GM12878 (cell line): ENCODE data around the gene LORICRIN. TPM values are rescaled to one million over a fixed set of nuclear protein-coding genes. Genes with fewer than 3 reads are reported as not detected.

Experiments used
- ATAC-seq: fragments of 200-7000 bp; cut with Tn5 transposase; 3 replicates; pipeline ENCODE4 v1.9.1; 2020; ENCODE audit warnings: mild to moderate bottlenecking, moderate library complexity
- BruUV-seq: library from RNA; stranded (reverse); fragments of 400-500 nt; replicated peaks from 2 replicates; lab custom pipeline; 2021; lab: Mats Ljungman, UMichigan
- CTCF ChIA-PET: fragments of 300-600 bp; sonication (Branson Sonifier 250); formaldehyde crosslinking; extraction: SDS; loops from one replicate; lab custom pipeline; 2021; ENCODE audit warnings: inconsistent platforms; lab: Yijun Ruan, JAX
- POLR2A ChIA-PET: fragments of 350-600 bp; formaldehyde crosslinking; extraction: SDS; loops from one replicate; lab custom pipeline; 2021; ENCODE audit warnings: inconsistent platforms; lab: Charles Lee
- RAD21 ChIA-PET: fragments of 300-600 bp; sonication (Branson Sonifier 250); formaldehyde crosslinking; loops from one replicate; lab custom pipeline; 2023; ENCODE audit warnings: antibody characterized with exemption; ENCODE audit not compliant: unreplicated experiment; lab: Charles Lee
- SMC1A ChIA-PET: fragments of 300-600 bp; sonication (Branson Sonifier 250); formaldehyde crosslinking; loops from one replicate; lab custom pipeline; 2023; ENCODE audit not compliant: unreplicated experiment, uncharacterized antibody; lab: Charles Lee
- DNase-seq: peaks from one replicate; pipeline ENCODE4 v3.0.0-alpha.2; 2011; ENCODE audit warnings: low read depth, low spot score
- FAIRE-seq: peaks from 3 replicates; lab custom pipeline; 2011; peaks lifted over from hg19 to GRCh38; lab: Jason Lieb, UNC
- H2AFZ ChIP-seq: 2 replicates; pipeline ENCODE4 v1.6.0; 2011; ENCODE audit warnings: low read depth, low read length, control low read depth; ENCODE audit not compliant: control insufficient read depth
- H3K27ac ChIP-seq: 2 replicates; pipeline ENCODE4 v1.5.1; 2011; ENCODE audit warnings: control low read depth; ENCODE audit not compliant: control insufficient read depth, insufficient read depth
- H3K27me3 ChIP-seq, 2 experiments: replicated peaks in 1 of 2; 2 replicates each; pipeline versions ENCODE4 v1.6.0 to v1.6.1; 2011; ENCODE audit warnings: low read length in 1 of 2; ENCODE audit not compliant: control insufficient read depth in 2 of 2, insufficient read depth in 2 of 2
- H3K36me3 ChIP-seq, 2 experiments: 2 replicates each; pipeline ENCODE4 v1.5.1; 2011; ENCODE audit warnings: low read length in 1 of 2; ENCODE audit not compliant: control insufficient read depth in 2 of 2, insufficient read depth in 2 of 2
- H3K4me1 ChIP-seq: 2 replicates; pipeline ENCODE4 v1.6.1; 2011; ENCODE audit warnings: mild to moderate bottlenecking, low read length, moderate library complexity, mixed read lengths; ENCODE audit not compliant: control insufficient read depth, insufficient read depth
- H3K4me2 ChIP-seq: 2 replicates; pipeline ENCODE4 v1.6.0; 2011; ENCODE audit warnings: control low read depth; ENCODE audit not compliant: control insufficient read depth, insufficient read depth
- H3K4me3 ChIP-seq: fragments of 200-600 bp; sonication (generic); 2 replicates; pipeline ENCODE4 v1.5.1; 2016
- H3K79me2 ChIP-seq: 2 replicates; pipeline ENCODE4 v1.6.0; 2011; ENCODE audit warnings: low read length; ENCODE audit not compliant: control insufficient read depth, insufficient read depth
- H3K9ac ChIP-seq: 2 replicates; pipeline ENCODE4 v1.8.0; 2011; ENCODE audit warnings: low read length, control low read depth, mixed read lengths; ENCODE audit not compliant: control insufficient read depth, insufficient read depth
- H3K9me3 ChIP-seq: replicated peaks from 3 replicates; pipeline ENCODE4 v1.5.1; 2011; ENCODE audit warnings: mild to moderate bottlenecking, low read length; ENCODE audit not compliant: control insufficient read depth, insufficient read depth
- H4K20me1 ChIP-seq: 2 replicates; pipeline ENCODE4 v1.6.0; 2011; ENCODE audit not compliant: control insufficient read depth, insufficient read depth
- ASH2L ChIP-seq: fragments of 300-600, 200-600 bp; sonication (generic); IDR thresholded peaks from 2 replicates; pipeline ENCODE4 v1.6.1; 2017; ENCODE audit warnings: low read depth, mild to moderate bottlenecking, borderline replicate concordance
- BACH1 ChIP-seq: fragments of 450-650 bp; IDR thresholded peaks from 2 replicates; pipeline ENCODE4 v1.6.1; 2017; ENCODE audit warnings: mild to moderate bottlenecking, borderline replicate concordance
- BCLAF1 ChIP-seq: fragments of 450-650 bp; IDR thresholded peaks from 2 replicates; pipeline ENCODE4 v1.6.1; 2017; ENCODE audit warnings: antibody characterized with exemption, mild to moderate bottlenecking, moderate library complexity
- BMI1 ChIP-seq: fragments of 450-650 bp; IDR thresholded peaks from 2 replicates; pipeline ENCODE4 v1.6.1; 2016; ENCODE audit warnings: mild to moderate bottlenecking, moderate library complexity, borderline replicate concordance
- CBFB ChIP-seq: IDR thresholded peaks from 2 replicates; pipeline ENCODE4 v1.6.1; 2016; ENCODE audit warnings: antibody characterized with exemption, low read depth
- CBX3 ChIP-seq: fragments of 200-600 bp; sonication (generic); IDR thresholded peaks from 2 replicates; pipeline ENCODE4 v1.6.1; 2016; ENCODE audit warnings: low read depth, borderline replicate concordance
- CHD1 ChIP-seq: IDR thresholded peaks from 2 replicates; pipeline ENCODE4 v1.6.1; 2012; ENCODE audit warnings: low read depth, low read length, improper control_type of control experiment
- CREM ChIP-seq: IDR thresholded peaks from 2 replicates; pipeline ENCODE4 v1.6.1; 2014; ENCODE audit warnings: antibody characterized with exemption, low read depth
- GATAD2B ChIP-seq: fragments of 450-650 bp; conservative IDR thresholded peaks from 2 replicates; pipeline ENCODE4 v1.6.1; 2017; ENCODE audit warnings: low read depth, mild to moderate bottlenecking, moderate library complexity
- IKZF2 ChIP-seq, 2 experiments: fragments of 450-650 bp; IDR thresholded peaks; 2 replicates each; pipeline ENCODE4 v1.6.1; 2017; ENCODE audit warnings: mild to moderate bottlenecking in 2 of 2, moderate library complexity in 2 of 2
- KLF5 ChIP-seq: fragments of 450-650 bp; IDR thresholded peaks from 2 replicates; pipeline ENCODE4 v1.6.1; 2014; ENCODE audit warnings: mild to moderate bottlenecking; ENCODE audit not compliant: partially characterized antibody
- MTA3 ChIP-seq: IDR thresholded peaks from 2 replicates; pipeline ENCODE4 v1.6.1; 2012; ENCODE audit warnings: low read length, inconsistent platforms, borderline replicate concordance
- PKNOX1 ChIP-seq: fragments of 450-650 bp; IDR thresholded peaks from 2 replicates; pipeline ENCODE4 v1.6.1; 2016; ENCODE audit warnings: mild to moderate bottlenecking
- SPI1 ChIP-seq: IDR thresholded peaks from 2 replicates; pipeline ENCODE4 v1.6.1; 2011; ENCODE audit warnings: low read depth, mild to moderate bottlenecking, low read length, moderate library complexity, borderline replicate concordance; ENCODE audit not compliant: insufficient read depth
- TAF1 ChIP-seq: IDR thresholded peaks from 2 replicates; pipeline ENCODE4 v1.6.1; 2011; ENCODE audit warnings: mild to moderate bottlenecking, low read depth, low read length, borderline replicate concordance
- TBL1XR1 ChIP-seq: IDR thresholded peaks from 2 replicates; pipeline ENCODE4 v1.6.1; 2012; ENCODE audit warnings: low read depth, low read length, improper control_type of control experiment
- ZNF217 ChIP-seq: fragments of 450-650 bp; IDR thresholded peaks from 2 replicates; pipeline ENCODE4 v1.6.1; 2017; ENCODE audit warnings: antibody characterized with exemption, mild to moderate bottlenecking
- ZNF24 ChIP-seq: fragments of 450-650 bp; IDR thresholded peaks from 2 replicates; pipeline ENCODE4 v1.6.1; 2017; ENCODE audit warnings: antibody characterized with exemption, mild to moderate bottlenecking
- WGBS: methylation state at CpG from one replicate; pipeline ENCODE4 v1.1.6; 2016; ENCODE audit warnings: low lambda C conversion rate; ENCODE audit not compliant: insufficient replicate concordance, insufficient coverage; ENCODE audit errors: missing lambda C conversion rate; 5-methylcytosine and 5-hydroxymethylcytosine counted together
- in situ Hi-C: fragments of 300-500 bp; cut with MboI; formaldehyde crosslinking; loops from 9 replicates; pipeline ENCODE4 v1.14.3; 2018; ENCODE audit warnings: mixed read lengths
- intact Hi-C: fragments of 100-400 bp; cut with micrococcal nuclease; formaldehyde crosslinking; loops from one replicate; pipeline ENCODE4 v1.14.2; 2022; ENCODE audit not compliant: unreplicated experiment
- polyA plus RNA-seq, 11 experiments: library from polyadenylated mRNA; depleted of rRNA in 4 of 11; unstranded in 6 of 11; stranded (reverse) in 5 of 11; fragments of >200 nt; fragmentation: Nextera tagmentation in 4 of 11; fragmentation: Illumina TruSeq in 1 of 11; extraction: Ambion mirVana in 4 of 11; extraction: Trizol in 1 of 11; gene quantifications; 1 replicate in 1 of 11; 2 replicates in 10 of 11; pipeline versions ENCODE4 v1.2.1 to v1.2.3, GENCODE V29; 2011 to 2016; ENCODE audit warnings: inconsistent platforms in 2 of 11, missing spikeins in 2 of 11, low read depth in 1 of 11
- total RNA-seq, 4 experiments: library from RNA; depleted of rRNA in 3 of 4; stranded (reverse); fragments of >200 nt in 3 of 4; fragmentation: Illumina TruSeq in 1 of 4; extraction: Trizol in 1 of 4; gene quantifications; 2 replicates each; pipeline versions ENCODE4 v1.2.1 to v1.2.3, GENCODE V29; 2013 to 2021
- TF ChIP-seq, protein P1 (sequence below): IDR thresholded peaks from 2 replicates; pipeline ENCODE4 v1.6.1; 2012; ENCODE audit warnings: low read depth, low read length, improper control_type of control experiment

LORICRIN gene
- total and polyA plus RNA-seq, 10 of the 15 experiments (the other 5 are each of a cell fraction or from before 2014, with no cell fraction given): 0.06 to 0.37 TPM; not detected in 8

- in situ Hi-C loops (no loop called here), intact Hi-C loops (no loop called here)
- H3K27ac ChIP-seq: no peak overlapping the region
- ChIA-PET SMC1A (interaction anchor here (1.6 to 2.1 kb wide), 2 partner anchors 10 to 32 kb away, joined by 3 to 7 read pairs; no protein-coding TSS in a partner anchor), RAD21 (no interaction called here), POLR2A (no interaction called here), CTCF (interaction anchor here (1.1 to 1.2 kb wide), 2 partner anchors 23 to 42 kb away, joined by 4 read pairs; no protein-coding TSS in a partner anchor)
- no peak for ATAC-seq
- WGBS: 42% methylated on average over 1 of the region's 1 CpG
- H4K20me1 ChIP-seq: no peaks in the 10 kb centered on the region
- H3K36me3 ChIP-seq: no peaks in the 10 kb centered on the region
- H2AFZ ChIP-seq: no peak overlapping the region
- no peak for FAIRE-seq
- H3K9me3 ChIP-seq: no peaks in the 10 kb centered on the region
- H3K4me1 ChIP-seq: peaks cover 13% of the 10 kb centered on the region
- no peak overlapping the region for H3K9ac ChIP-seq
- TF ChIP-seq MTA3 (no peak), TAF1 (no peak), TBL1XR1 (no peak), CBX3 (no peak), BACH1 (no peak), ASH2L (no peak), SPI1 (no peak), CBFB (no peak), IKZF2 (IDR thresholded peaks at IDR 0.05) (no peak), CREM (no peak), ZNF217 (no peak), BCLAF1 (no peak), CHD1 (no peak), BMI1 (no peak), GATAD2B (no peak), PKNOX1 (no peak), KLF5 (no peak), ZNF24 (no peak)
- TF ChIP-seq, protein P1, sequence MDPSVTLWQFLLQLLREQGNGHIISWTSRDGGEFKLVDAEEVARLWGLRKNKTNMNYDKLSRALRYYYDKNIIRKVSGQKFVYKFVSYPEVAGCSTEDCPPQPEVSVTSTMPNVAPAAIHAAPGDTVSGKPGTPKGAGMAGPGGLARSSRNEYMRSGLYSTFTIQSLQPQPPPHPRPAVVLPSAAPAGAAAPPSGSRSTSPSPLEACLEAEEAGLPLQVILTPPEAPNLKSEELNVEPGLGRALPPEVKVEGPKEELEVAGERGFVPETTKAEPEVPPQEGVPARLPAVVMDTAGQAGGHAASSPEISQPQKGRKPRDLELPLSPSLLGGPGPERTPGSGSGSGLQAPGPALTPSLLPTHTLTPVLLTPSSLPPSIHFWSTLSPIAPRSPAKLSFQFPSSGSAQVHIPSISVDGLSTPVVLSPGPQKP: no peak
- no peak overlapping the region for H3K4me2 ChIP-seq
- H3K27me3 ChIP-seq: 0 out of 4 replicates have a peak, but pooled peaks cover 0 to 4% of the 10 kb centered on the region in 2 experiments
- no peak for DNase-seq
- no TSS peak for BruUV-seq
- H3K4me3 ChIP-seq: no peak overlapping the region
- H3K79me2 ChIP-seq: no peaks in the 10 kb centered on the region
Observed at GRCh38 chr1:153265457-153265856, 6.0 kb downstream of the LORICRIN start.
